Astrocyte (in vitro differentiated cells and primary cell): ENCODE data around the gene CFAP43. TPM values are rescaled to one million over a fixed set of nuclear protein-coding genes. Genes with fewer than 3 reads are reported as not detected.

ENCODE experiments used
- DNase-seq: peaks from one replicate; pipeline ENCODE4 v3.0.0-alpha.2; 2010; ENCODE audit warnings: low read depth
- FAIRE-seq: peaks from 2 replicates; lab custom pipeline; 2011; peaks lifted over from hg19 to GRCh38; lab: Jason Lieb, UNC
- H2AFZ ChIP-seq: 2 replicates; pipeline ENCODE4 v1.6.0; 2012; ENCODE audit warnings: low read depth, low read length, inconsistent platforms
- H3K27ac ChIP-seq: 2 replicates; pipeline ENCODE4 v1.5.1; 2011; ENCODE audit warnings: low read depth, low read length, inconsistent platforms
- H3K27me3 ChIP-seq: 2 replicates; pipeline ENCODE4 v1.6.0; 2011; ENCODE audit warnings: low read length, inconsistent platforms; ENCODE audit not compliant: insufficient read depth
- H3K36me3 ChIP-seq: 2 replicates; pipeline ENCODE4 v1.5.1; 2011; ENCODE audit warnings: low read length, inconsistent platforms; ENCODE audit not compliant: insufficient read depth
- H3K4me1 ChIP-seq: 2 replicates; pipeline ENCODE4 v1.5.1; 2011; ENCODE audit warnings: low read length, inconsistent platforms; ENCODE audit not compliant: insufficient read depth
- H3K4me2 ChIP-seq: 2 replicates; pipeline ENCODE4 v1.6.0; 2012; ENCODE audit warnings: low read length, inconsistent platforms
- H3K4me3 ChIP-seq: 2 replicates; pipeline ENCODE4 v1.5.1; 2011; ENCODE audit warnings: low read depth, mild to moderate bottlenecking, low read length, inconsistent platforms; ENCODE audit not compliant: insufficient read depth
- H3K79me2 ChIP-seq: 2 replicates; pipeline ENCODE4 v1.6.0; 2012; ENCODE audit warnings: mild to moderate bottlenecking, low read length, inconsistent platforms; ENCODE audit not compliant: insufficient read depth
- H3K9ac ChIP-seq: 2 replicates; pipeline ENCODE4 v1.6.0; 2012; ENCODE audit warnings: mild to moderate bottlenecking, low read length, inconsistent platforms
- H3K9me3 ChIP-seq: 2 replicates; pipeline ENCODE4 v1.5.1; 2012; ENCODE audit warnings: low read depth, mild to moderate bottlenecking, low read length, inconsistent platforms; ENCODE audit not compliant: insufficient read depth
- H4K20me1 ChIP-seq: 2 replicates; pipeline ENCODE4 v1.6.0; 2012; ENCODE audit warnings: low read length, inconsistent platforms; ENCODE audit not compliant: insufficient read depth
- H3K27ac Mint-ChIP-seq: one replicate; pipeline ENCODE4 v1.8.0; 2021; ENCODE audit warnings: mild to moderate bottlenecking, mixed read lengths; ENCODE audit not compliant: unreplicated experiment
- H3K27me3 Mint-ChIP-seq: one replicate; pipeline ENCODE4 v1.8.0; 2021; ENCODE audit warnings: low read depth, mixed read lengths; ENCODE audit not compliant: unreplicated experiment
- H3K36me3 Mint-ChIP-seq: one replicate; pipeline ENCODE4 v1.8.0; 2021; ENCODE audit warnings: low read depth, mixed read lengths; ENCODE audit not compliant: unreplicated experiment
- H3K4me1 Mint-ChIP-seq: one replicate; pipeline ENCODE4 v1.8.0; 2021; ENCODE audit warnings: low read depth, mixed read lengths; ENCODE audit not compliant: unreplicated experiment
- H3K4me3 Mint-ChIP-seq: one replicate; pipeline ENCODE4 v1.8.0; 2021; ENCODE audit warnings: mild to moderate bottlenecking, moderate library complexity, mixed read lengths; ENCODE audit not compliant: unreplicated experiment
- H3K9me3 Mint-ChIP-seq: one replicate; pipeline ENCODE4 v1.8.0; 2021; ENCODE audit warnings: mild to moderate bottlenecking, mixed read lengths; ENCODE audit not compliant: unreplicated experiment
- CTCF ChIP-seq: IDR thresholded peaks from 2 replicates; pipeline ENCODE4 v1.5.1; 2011; ENCODE audit warnings: low read depth, mild to moderate bottlenecking, inconsistent platforms, low read length, moderate library complexity; ENCODE audit not compliant: insufficient read depth
- EZH2 ChIP-seq: IDR thresholded peaks from 2 replicates; pipeline ENCODE4 v1.6.1; 2012; ENCODE audit warnings: mild to moderate bottlenecking, low read length, inconsistent platforms; ENCODE audit not compliant: insufficient read depth
- total RNA-seq: library from RNA; stranded (reverse); gene quantifications from 2 replicates; pipeline ENCODE4 v1.2.1, GENCODE V29; 2021

CFAP43 gene
- total RNA-seq, 1 donor from 2014 or later: 0.27 TPM

DNA sequence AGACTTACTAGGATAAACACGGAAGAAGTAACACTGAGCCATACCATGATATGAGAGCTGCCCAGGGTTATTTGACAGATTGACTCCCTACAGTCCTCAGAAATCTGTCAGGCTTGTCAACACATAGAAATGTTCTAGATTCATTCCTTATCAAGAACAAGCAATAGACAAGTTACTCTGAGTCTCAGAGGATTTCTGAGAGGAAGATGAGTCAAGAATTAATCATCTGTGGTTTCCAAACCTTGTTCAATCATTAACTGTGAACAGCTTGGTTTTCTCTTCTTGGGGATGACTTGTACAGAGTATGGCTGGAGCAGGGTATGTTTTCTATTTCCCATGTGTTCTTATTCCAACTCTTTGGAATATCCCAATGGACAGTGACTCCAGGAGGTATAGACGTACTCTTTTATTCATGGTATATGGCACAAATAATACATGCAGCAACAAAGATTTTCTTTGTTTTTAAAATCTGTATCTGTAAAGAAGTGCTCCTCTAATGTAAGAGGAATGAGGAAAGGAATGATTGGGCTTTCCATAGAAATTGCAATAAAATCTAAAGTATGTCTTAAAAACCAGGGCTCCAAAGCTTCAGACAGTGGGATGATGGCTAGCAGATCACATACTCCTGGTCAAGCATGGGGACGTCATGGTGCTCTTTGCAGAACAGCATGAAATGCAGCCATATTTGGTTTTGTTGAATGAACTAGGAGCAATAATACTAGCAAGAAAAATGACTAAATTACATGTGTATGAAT lies 122.1 kb downstream of the CFAP43 start:
- Histone ChIP-seq H2AFZ (no peak overlapping the region), H3K9me3 (no peaks in the 10 kb centered on the region), H3K4me3 (no peak overlapping the region), H3K27me3 (no peaks in the 10 kb centered on the region), H3K4me1 (no peaks in the 10 kb centered on the region), H3K4me2 (peak overlapping the region; percentile 37), H3K36me3 (no peaks in the 10 kb centered on the region), H3K9ac (no peak overlapping the region), H3K79me2 (no peaks in the 10 kb centered on the region), H4K20me1 (no peaks in the 10 kb centered on the region), H3K27ac (peak overlapping the region; percentile 50)
- no peaks in the 10 kb centered on the region for H3K9me3 Mint-ChIP-seq
- DNase-seq: peak; percentile 80
- H3K27ac Mint-ChIP-seq: peak overlapping the region; percentile 91
- no peaks in the 10 kb centered on the region for H3K36me3 Mint-ChIP-seq
- TF ChIP-seq CTCF (no peak), EZH2 (no peak)
- peaks cover 13% of the 10 kb centered on the region for H3K4me1 Mint-ChIP-seq
- H3K27me3 Mint-ChIP-seq: no peaks in the 10 kb centered on the region
- no peak overlapping the region for H3K4me3 Mint-ChIP-seq
- FAIRE-seq: peak; percentile 100

DNA sequence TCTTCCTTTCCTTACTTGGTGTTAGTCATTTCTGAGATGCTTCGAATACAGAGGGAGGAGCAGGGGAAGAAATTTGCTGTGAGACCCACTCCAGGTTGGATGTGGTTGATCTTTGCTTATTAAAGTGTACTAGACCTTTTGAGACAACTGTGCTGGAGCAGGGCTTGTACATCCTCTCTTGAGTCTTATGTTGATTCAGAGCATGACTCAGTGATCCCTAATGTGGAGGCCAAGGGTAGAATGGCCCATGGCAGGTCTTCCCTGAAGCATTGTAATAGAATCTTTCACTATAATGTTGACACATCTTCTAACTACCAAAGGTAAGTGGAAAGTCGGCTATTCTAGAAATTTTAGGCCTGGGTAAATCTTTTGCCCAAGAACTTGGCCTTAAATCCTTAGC lies 127.2 kb downstream of the CFAP43 start:
- no peaks in the 10 kb centered on the region for H3K36me3 ChIP-seq
- H3K9me3 Mint-ChIP-seq: no peaks in the 10 kb centered on the region
- FAIRE-seq: no peak

More for the DNA sequence above, 127.2 kb downstream of the CFAP43 start:
- TF ChIP-seq EZH2: no peak
- TF ChIP-seq CTCF: no peak
- no peaks in the 10 kb centered on the region for H3K9me3 ChIP-seq
- no peak overlapping the region for H2AFZ ChIP-seq
- no peaks in the 10 kb centered on the region for H3K4me1 ChIP-seq
- Mint-ChIP-seq H3K27ac (no peak overlapping the region), H3K36me3 (peaks cover 2% of the 10 kb centered on the region), H3K4me1 (peaks cover 13% of the 10 kb centered on the region), H3K4me3 (no peak overlapping the region), H3K27me3 (peaks cover 2% of the 10 kb centered on the region)
- no peak overlapping the region for H3K9ac ChIP-seq
- no peak overlapping the region for H3K27ac ChIP-seq
- H3K27me3 ChIP-seq: no peaks in the 10 kb centered on the region
- DNase-seq: no peak
- H3K4me3 ChIP-seq: no peak overlapping the region
- no peaks in the 10 kb centered on the region for H4K20me1 ChIP-seq
- H3K4me2 ChIP-seq: no peak overlapping the region
- H3K79me2 ChIP-seq: no peaks in the 10 kb centered on the region
